HG03135 (cell line): ENCODE data around the gene AGMAT.

ENCODE experiments used
- ATAC-seq: cut with Tn5 transposase; IDR thresholded peaks from one replicate; pipeline ENCODE4 v1.9.1; 2021; ENCODE audit warnings: mild to moderate bottlenecking, moderate library complexity; ENCODE audit not compliant: unreplicated experiment

Gene AGMAT

GRCh38 chr1:15568387-15569073 lies 16.3 kb downstream of the AGMAT start:
- no peak for ATAC-seq

GRCh38 chr1:15559189-15559810 lies 25.6 kb downstream of the AGMAT start:
- no peak for ATAC-seq

GRCh38 chr1:15558516-15558915 lies 26.3 kb downstream of the AGMAT start:
- ATAC-seq = no peak

GRCh38 chr1:15557594-15557993 lies 27.3 kb downstream of the AGMAT start:
- ATAC-seq = no peak

- no peak for ATAC-seq
Observed at GRCh38 chr1:15557008-15557407, 27.8 kb downstream of the AGMAT start.

- no peak for ATAC-seq
Observed at GRCh38 chr1:15550573-15550972, 34.3 kb downstream of the AGMAT start.

GRCh38 chr1:15546641-15547040 lies 38.2 kb downstream of the AGMAT start:
- ATAC-seq = no peak

- no peak for ATAC-seq
Observed at GRCh38 chr1:15543589-15544568, 41.0 kb downstream of the AGMAT start.

GRCh38 chr1:15543251-15543588 lies 41.6 kb downstream of the AGMAT start:
- no peak for ATAC-seq

GRCh38 chr1:15542388-15543250 lies 42.2 kb downstream of the AGMAT start:
- no peak for ATAC-seq

GRCh38 chr1:15541231-15541792 lies 43.5 kb downstream of the AGMAT start:
- no peak for ATAC-seq

GRCh38 chr1:15540186-15540585 lies 44.7 kb downstream of the AGMAT start:
- no peak for ATAC-seq

- no peak for ATAC-seq
Observed at GRCh38 chr1:15538771-15539170, 46.1 kb downstream of the AGMAT start.

GRCh38 chr1:15531682-15532081 lies 53.2 kb downstream of the AGMAT start:
- ATAC-seq = no peak

GRCh38 chr1:15531003-15531402 lies 53.8 kb downstream of the AGMAT start:
- ATAC-seq = no peak

GRCh38 chr1:15526490-15527339 lies 58.1 kb downstream of the AGMAT start, which contains the start of gene DNAJC16:
TSS of gene DNAJC16 (plus strand) at chr1:15526848. CDS start at chr1:15529106, 2,258 bp downstream.
- ATAC-seq = peak; percentile 60

GRCh38 chr1:15526021-15526489 lies 58.8 kb downstream of the AGMAT start:
- no peak for ATAC-seq

- ATAC-seq = no peak
Observed at GRCh38 chr1:15525050-15526020, 59.5 kb downstream of the AGMAT start.
